Immature natural killer cell (primary cell): Measurements from ENCODE around the gene MICAL2. TPM values are rescaled to one million over a fixed set of nuclear protein-coding genes. Genes with fewer than 3 reads are reported as not detected.

Experiments
- DNase-seq, 3 donors: peaks; one replicate each; pipeline ENCODE4 v3.0.0; 2022; ENCODE audit warnings: mixed read lengths in 1 of 3
- H3K27ac Mint-ChIP-seq, 6 donors: one replicate each; pipeline ENCODE4 v1.8.0; 2020; ENCODE audit warnings: mixed read lengths in 6 of 6, mild to moderate bottlenecking in 5 of 6, inconsistent platforms in 4 of 6, moderate library complexity in 3 of 6
- H3K27me3 Mint-ChIP-seq, 3 donors: one replicate each; pipeline ENCODE4 v1.8.0; 2020 to 2021; ENCODE audit warnings: low read depth in 3 of 3, mild to moderate bottlenecking in 3 of 3, mixed read lengths in 3 of 3, moderate library complexity in 3 of 3, inconsistent platforms in 1 of 3
- H3K36me3 Mint-ChIP-seq, 3 donors: one replicate each; pipeline ENCODE4 v1.8.0; 2020; ENCODE audit warnings: mixed read lengths in 3 of 3, inconsistent platforms in 2 of 3, mild to moderate bottlenecking in 2 of 3
- H3K4me1 Mint-ChIP-seq, 2 donors: one replicate each; pipeline ENCODE4 v1.8.0; 2020; ENCODE audit warnings: inconsistent platforms in 2 of 2, mild to moderate bottlenecking in 2 of 2, mixed read lengths in 2 of 2, moderate library complexity in 1 of 2
- H3K4me3 Mint-ChIP-seq, 5 donors: one replicate each; pipeline ENCODE4 v1.8.0; 2020; ENCODE audit warnings: mild to moderate bottlenecking in 5 of 5, mixed read lengths in 5 of 5, inconsistent platforms in 3 of 5, moderate library complexity in 3 of 5
- H3K9me3 Mint-ChIP-seq, 6 donors: one replicate each; pipeline ENCODE4 v1.8.0; 2020; ENCODE audit warnings: mild to moderate bottlenecking in 6 of 6, mixed read lengths in 6 of 6, inconsistent platforms in 4 of 6, moderate library complexity in 3 of 6
- polyA plus RNA-seq, 3 donors: library from polyadenylated mRNA; unstranded; fragments of 300-500 nt; fragmentation: Illumina TruSeq; gene quantifications; one replicate each; pipeline ENCODE4 v1.2.3, GENCODE V29; 2021

MICAL2 gene
- polyA plus RNA-seq, 3 donors from 2014 or later: 7.0 to 35.0 (median 10.1) TPM

DNA sequence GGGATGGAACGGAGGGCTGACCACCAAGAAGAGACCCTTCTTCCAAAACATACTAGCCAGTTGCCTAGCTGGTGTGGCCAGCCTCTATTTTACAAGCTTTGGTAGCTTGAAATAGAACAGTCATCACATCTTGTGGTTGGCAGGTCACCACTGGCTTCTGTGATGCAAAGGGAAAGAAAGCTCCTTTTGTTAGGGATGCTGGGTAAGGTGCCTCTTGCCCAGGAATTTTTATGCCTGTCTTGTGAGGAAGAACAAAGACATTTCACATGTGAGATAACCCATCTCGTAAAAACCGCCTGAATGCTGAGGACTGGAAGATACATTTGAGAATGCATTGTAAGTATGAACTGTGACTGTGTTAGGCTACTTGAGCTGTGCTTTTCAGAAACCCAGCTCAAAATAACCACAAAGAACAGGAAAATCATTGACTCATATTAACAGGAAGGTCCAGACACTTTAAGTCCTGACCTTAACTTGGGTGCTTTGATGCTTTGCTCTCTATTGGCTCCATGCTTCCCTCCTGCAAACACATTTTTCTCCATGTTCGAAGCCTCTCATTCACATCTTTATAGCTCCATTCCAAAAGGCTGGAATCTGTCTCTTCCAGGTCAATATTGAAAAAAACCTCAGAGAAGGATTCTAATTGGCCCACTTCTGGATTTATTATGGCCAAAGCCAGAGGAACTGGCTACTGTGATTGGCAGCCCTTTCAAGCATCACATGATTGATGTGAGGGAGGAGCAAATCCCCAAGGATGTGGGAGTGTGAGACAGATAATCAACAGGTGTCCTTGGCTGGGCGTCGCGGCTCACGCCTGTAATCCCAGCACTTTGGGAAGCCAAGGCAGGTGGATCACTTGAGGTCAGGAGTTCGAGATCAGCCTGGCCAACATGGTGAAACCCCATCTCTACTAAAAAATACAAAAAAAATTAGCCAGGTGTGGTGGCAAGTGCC, 53.9 kb downstream of the MICAL2 start:
- Mint-ChIP-seq H3K27ac (peak overlapping the region in 2 of 6 donors; percentile 29 to 64), H3K4me1 (peaks cover 6 to 21% of the 10 kb centered on the region in 2 donors), H3K36me3 (peaks cover 6 to 10% (median 7%) of the 10 kb centered on the region in 3 donors), H3K4me3 (no peak overlapping the region), H3K9me3 (no peaks in the 10 kb centered on the region), H3K27me3 (peaks cover 0 to 1% (median 0%) of the 10 kb centered on the region in 3 donors)
- no peak for DNase-seq

DNA sequence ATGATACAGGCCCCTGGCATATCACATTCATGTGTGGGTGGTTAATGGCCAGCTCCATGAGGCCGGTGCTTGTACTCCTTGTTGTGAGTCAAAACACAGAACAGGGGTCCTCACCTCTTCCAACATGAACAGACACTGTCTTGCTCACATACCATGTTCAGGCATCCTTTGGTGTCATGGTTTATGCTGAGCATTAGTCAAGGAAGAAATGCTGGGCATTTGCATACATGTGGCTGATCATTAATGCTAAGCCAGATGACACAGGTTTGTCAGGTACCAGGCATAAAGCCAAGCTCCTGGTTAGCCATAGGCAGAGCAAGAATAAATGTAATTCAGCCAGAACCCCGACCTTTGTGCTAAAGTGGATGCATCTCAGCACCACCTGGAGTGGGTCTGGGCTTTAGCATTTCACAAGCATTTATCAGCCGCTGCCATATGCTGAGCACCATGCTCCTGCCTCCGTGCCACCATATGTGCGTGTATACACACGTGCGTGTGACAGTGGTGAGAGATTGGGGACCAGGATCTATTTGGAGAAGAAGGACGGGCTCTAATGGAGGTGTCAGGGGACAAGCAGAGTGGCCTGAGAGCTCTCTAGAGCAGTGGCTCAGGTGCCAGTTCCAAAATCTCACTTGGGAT, 55.0 kb downstream of the MICAL2 start:
- Mint-ChIP-seq H3K9me3 (no peaks in the 10 kb centered on the region), H3K4me1 (peaks cover 6 to 19% of the 10 kb centered on the region in 2 donors), H3K27ac (peak overlapping the region in 1 of 6 donors; percentile 17), H3K27me3 (peaks cover 0 to 1% (median 0%) of the 10 kb centered on the region in 3 donors), H3K4me3 (no peak overlapping the region), H3K36me3 (peaks cover 6 to 7% (median 7%) of the 10 kb centered on the region in 3 donors)
- DNase-seq: no peak

DNA sequence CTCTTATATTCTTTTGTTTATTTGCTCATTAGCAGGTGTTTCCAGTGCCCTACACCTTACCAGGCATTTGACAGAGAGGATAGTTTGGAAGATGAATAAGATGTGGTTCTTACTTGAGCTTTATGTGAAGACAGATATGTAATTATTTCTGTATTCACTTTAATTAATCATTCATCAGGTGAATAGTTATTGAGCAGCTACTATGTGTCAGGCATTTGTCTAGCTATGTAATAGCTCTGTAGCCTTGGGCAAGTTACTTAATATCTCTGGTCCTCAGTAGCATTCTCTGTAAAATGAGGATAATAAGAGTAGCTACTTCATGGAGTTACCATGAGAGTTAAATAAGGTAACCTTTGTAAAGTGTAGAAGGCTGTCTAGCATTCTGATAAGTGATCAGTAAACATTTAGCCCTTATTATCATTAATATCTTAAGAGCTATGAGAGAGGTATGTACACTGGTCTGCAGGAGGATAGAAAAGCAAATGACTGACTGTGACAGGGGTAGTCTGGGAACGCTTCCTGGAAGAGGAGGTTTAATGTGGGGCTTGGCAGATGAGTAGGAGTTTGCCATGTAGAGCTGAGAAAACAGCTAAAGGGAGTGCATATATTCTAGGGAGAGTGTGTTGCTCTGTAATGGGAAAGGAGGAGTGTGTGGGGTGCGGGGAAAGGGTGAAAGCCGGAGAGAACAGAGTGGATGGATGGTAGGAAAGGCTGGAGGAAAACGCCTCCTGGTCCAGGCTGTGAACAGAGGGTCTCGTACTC, 56.1 kb downstream of the MICAL2 start:
- Mint-ChIP-seq H3K27ac (peak overlapping the region in 3 of 6 donors; percentile 20 to 76 (median 76)), H3K9me3 (no peaks in the 10 kb centered on the region), H3K4me1 (peaks cover 6 to 15% of the 10 kb centered on the region in 2 donors), H3K27me3 (peaks cover 0 to 3% (median 0%) of the 10 kb centered on the region in 3 donors), H3K36me3 (peaks cover 6 to 7% (median 7%) of the 10 kb centered on the region in 3 donors), H3K4me3 (no peak overlapping the region)
- no peak for DNase-seq

DNA sequence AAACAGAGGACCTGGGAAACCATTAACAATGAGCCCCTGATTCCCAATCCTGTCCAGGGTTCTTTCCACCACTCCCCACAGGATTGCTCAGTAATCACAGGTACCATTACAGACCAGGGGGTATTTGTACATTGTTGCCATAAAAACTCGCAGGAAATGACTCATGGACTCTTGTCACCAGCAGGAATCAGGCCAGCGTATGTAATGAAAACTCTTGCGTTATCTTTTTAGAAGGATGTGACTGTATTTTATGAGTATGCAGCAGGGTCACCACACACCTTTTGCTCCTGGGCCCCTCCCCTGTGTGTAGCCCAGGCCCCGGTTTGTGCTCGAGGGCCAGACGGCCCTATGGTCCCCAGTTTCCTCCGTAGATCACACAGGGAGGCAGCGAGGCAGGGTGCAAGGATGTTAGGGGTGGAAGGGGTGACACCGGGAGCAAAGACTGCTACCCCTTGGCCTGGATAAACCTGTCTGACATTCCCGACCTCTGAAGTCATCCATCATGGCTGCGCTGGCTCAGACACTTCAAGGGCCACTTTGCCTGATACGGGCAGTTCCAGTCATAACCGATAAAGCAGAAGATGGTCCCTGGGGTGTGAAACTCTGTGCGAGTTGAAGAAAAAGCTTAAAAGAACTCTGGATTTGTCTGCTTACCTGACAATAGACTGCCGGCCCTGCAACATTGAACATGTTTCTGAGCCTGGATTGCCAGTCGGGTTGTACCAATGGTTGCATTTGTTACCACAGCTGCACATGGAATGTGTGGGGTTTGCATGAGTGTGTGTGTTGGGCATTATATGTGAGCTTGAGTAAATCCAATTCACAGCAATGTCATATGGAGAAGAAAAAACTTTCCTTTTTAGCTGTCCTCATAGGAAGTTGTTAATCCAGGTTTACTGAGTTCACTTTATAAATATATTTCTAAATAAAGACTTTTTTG, 56.9 kb downstream of the MICAL2 start:
- Mint-ChIP-seq H3K36me3 (peaks cover 6 to 7% (median 7%) of the 10 kb centered on the region in 3 donors), H3K27ac (peak overlapping the region in 4 of 6 donors; percentile 16 to 76 (median 22)), H3K9me3 (no peaks in the 10 kb centered on the region), H3K27me3 (peaks cover 0 to 3% (median 0%) of the 10 kb centered on the region in 3 donors), H3K4me3 (no peak overlapping the region), H3K4me1 (peaks cover 6 to 15% of the 10 kb centered on the region in 2 donors)
- DNase-seq: no peak

DNA sequence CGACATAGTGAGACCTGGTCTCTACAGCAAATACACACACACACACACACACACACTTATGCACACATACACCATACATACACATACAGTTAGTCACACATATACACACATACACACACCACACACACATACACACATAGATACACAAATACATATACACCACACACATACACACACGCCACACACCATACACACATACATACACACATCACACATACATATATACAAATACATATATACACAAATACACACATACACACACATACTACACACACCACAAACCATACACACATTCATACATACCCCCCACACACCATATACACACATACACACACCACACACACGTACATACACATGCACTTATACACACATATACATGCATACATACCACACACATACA, 57.7 kb downstream of the MICAL2 start:
- H3K4me3 Mint-ChIP-seq: no peak overlapping the region

DNA sequence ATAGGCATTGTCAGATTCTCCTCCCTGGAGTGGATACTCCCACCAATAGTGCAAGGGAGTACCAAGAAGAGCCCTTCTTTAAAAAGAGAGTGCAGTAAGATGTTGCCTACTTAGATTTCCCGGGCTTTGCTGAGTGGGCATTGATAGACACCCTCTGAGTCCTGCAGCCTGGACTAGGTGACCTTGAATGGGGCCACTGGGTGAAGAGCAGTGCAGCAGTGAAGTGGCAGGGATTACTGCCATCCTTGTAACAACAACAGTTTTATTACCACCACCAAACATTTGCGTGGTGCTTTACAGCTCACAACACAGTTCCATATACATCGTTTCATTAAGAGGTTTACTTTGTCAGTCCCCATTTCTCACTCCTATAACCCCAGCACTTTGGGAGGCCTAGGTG, 59.4 kb downstream of the MICAL2 start:
- Mint-ChIP-seq H3K9me3 (no peaks in the 10 kb centered on the region), H3K27me3 (peaks cover 0 to 3% (median 0%) of the 10 kb centered on the region in 3 donors), H3K27ac (peak overlapping the region in 1 of 6 donors; percentile 29), H3K36me3 (peaks cover 0 to 3% (median 0%) of the 10 kb centered on the region in 3 donors), H3K4me1 (peaks cover 11 to 22% of the 10 kb centered on the region in 2 donors), H3K4me3 (no peak overlapping the region)
- DNase-seq: no peak

More for the DNA sequence above, 57.7 kb downstream of the MICAL2 start:
- peaks cover 0 to 3% (median 0%) of the 10 kb centered on the region in 3 donors for H3K27me3 Mint-ChIP-seq
- H3K36me3 Mint-ChIP-seq: peaks cover under 1 to 7% (median 3%) of the 10 kb centered on the region in 3 donors
- peaks cover 6 to 15% of the 10 kb centered on the region in 2 donors for H3K4me1 Mint-ChIP-seq
- no peaks in the 10 kb centered on the region for H3K9me3 Mint-ChIP-seq
- DNase-seq: no peak
- peak overlapping the region in 2 of 6 donors; percentile 16 to 61 for H3K27ac Mint-ChIP-seq

DNA sequence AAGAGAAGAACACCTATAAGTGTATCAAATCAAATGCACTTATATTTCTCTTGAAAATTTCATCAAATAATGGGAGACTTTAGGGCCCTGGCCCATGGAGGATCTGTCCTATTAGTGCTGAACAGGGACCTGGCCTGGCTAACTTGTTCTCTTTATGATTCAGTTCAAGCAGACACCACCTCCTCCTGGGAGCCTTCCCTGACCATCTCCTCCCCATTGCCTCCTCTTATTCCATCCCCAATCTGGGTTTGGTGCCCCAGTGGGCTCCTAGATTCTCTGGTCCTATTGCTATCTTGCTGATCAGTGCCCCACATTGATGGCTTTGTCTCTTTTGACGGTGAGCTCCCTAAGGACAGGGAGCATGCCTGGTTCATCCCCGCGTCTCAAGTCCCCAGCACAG, 60.1 kb downstream of the MICAL2 start:
- peaks cover 0 to 3% (median 0%) of the 10 kb centered on the region in 3 donors for H3K27me3 Mint-ChIP-seq
- no peaks in the 10 kb centered on the region for H3K9me3 Mint-ChIP-seq
- peaks cover 14 to 26% of the 10 kb centered on the region in 2 donors for H3K4me1 Mint-ChIP-seq
- H3K36me3 Mint-ChIP-seq: peaks cover 0 to 3% (median 0%) of the 10 kb centered on the region in 3 donors
- H3K27ac Mint-ChIP-seq: no peak overlapping the region
- no peak for DNase-seq
- H3K4me3 Mint-ChIP-seq: no peak overlapping the region

DNA sequence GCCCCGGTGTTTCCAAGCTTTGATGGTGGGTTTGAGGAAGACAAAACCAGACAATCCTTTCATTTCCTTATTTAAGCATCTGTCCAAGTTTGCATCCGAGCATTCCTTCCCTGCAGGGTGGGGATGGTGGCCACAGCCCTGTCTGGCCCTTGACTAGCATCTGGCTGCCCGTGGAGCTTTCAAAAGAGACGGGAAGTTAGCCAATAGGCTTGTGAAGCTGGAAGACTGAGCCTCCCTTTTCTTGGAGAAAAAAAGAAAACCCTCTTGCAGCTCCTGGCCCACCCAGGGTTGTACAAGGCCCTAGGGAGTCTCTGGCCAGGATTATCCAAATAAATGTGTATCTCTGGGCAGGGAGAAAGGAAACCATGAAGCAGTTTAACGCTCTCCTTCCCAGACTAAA, 60.6 kb downstream of the MICAL2 start:
- Mint-ChIP-seq H3K27me3 (peaks cover 0 to 3% (median 0%) of the 10 kb centered on the region in 3 donors), H3K27ac (no peak overlapping the region), H3K9me3 (no peaks in the 10 kb centered on the region), H3K4me1 (peaks cover 19 to 30% of the 10 kb centered on the region in 2 donors), H3K4me3 (no peak overlapping the region), H3K36me3 (peaks cover 0 to 3% (median 0%) of the 10 kb centered on the region in 3 donors)
- no peak for DNase-seq

DNA sequence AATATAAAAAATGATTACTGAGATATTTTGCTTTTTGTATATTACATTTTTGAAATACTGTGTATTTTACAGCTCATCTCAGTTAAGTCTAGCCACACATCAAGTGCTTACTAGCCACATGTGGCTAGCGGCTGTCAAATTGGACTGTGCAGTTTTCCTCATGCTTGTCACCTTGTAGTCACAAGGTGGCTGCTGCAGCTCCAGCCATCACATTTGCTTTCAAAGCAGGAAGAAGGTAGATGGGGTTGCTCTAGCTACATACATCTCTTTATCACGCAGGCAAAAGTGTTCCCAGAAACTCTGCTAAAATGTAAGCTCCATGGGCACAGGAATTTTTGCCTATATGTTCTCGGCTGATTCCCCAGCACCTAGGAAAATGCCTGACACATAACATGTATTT, 61.5 kb downstream of the MICAL2 start:
- Mint-ChIP-seq H3K27me3 (peaks cover 0 to 3% (median 0%) of the 10 kb centered on the region in 3 donors), H3K27ac (no peak overlapping the region), H3K4me1 (peaks cover 23 to 28% of the 10 kb centered on the region in 2 donors), H3K36me3 (peaks cover 0 to 3% (median 0%) of the 10 kb centered on the region in 3 donors), H3K9me3 (no peaks in the 10 kb centered on the region), H3K4me3 (no peak overlapping the region)
- no peak for DNase-seq

DNA sequence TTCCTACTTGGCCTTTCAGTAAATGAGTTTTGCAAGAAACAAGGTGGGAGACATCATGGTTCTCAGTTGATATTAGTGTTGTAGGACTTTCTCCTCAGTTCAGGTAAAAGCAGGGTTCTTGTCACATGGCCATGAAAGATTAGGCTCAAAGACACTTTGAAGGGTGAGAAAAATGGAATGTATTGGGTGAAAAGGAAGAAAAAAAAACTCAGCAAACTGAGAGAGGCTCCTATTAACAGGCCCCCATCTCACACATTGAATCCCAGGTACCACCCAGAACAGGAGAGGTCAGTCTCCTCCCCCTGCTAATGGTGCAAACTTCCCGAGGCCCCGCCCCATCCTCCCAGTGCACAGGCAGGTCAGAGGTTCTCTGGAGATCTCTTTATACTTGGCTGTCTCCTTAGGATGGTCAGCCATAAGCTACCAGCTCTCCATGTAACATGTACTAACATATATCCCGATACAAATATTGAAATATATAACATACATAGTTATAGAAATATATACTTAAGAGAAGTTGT, 62.2 kb downstream of the MICAL2 start:
- no peak overlapping the region for H3K27ac Mint-ChIP-seq
- H3K36me3 Mint-ChIP-seq: peaks cover 0 to 3% (median 1%) of the 10 kb centered on the region in 3 donors
- H3K4me1 Mint-ChIP-seq: peaks cover 20 to 23% of the 10 kb centered on the region in 2 donors

DNA sequence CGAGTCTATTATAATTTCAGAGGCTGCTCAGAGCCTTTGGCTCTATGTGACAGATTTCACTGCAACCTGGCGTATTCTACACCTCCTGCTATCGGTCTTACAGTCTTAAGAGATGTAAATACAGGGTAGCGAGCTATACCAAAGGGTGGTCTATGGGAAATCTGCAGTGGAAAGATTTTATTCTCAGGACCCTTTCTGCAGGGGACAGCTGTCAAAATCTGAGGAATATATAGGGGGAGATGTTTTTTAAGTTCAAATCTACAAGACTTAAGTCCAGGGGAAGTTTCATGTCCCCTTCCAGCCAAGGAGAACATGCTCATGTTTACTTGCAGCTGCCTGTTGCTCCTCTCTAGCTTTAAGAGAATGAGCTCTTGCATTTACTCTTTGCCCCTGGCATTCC, 62.7 kb downstream of the MICAL2 start:
- no peak for DNase-seq
- Mint-ChIP-seq H3K36me3 (peaks cover 0 to 7% (median 4%) of the 10 kb centered on the region in 3 donors), H3K27ac (peak overlapping the region in 1 of 6 donors; percentile 2), H3K4me3 (no peak overlapping the region), H3K27me3 (peaks cover 0 to 3% (median 0%) of the 10 kb centered on the region in 3 donors), H3K4me1 (peaks cover 20 to 23% of the 10 kb centered on the region in 2 donors), H3K9me3 (no peaks in the 10 kb centered on the region)

More for the DNA sequence above, 62.2 kb downstream of the MICAL2 start:
- no peak for DNase-seq
- H3K4me3 Mint-ChIP-seq: no peak overlapping the region
- no peaks in the 10 kb centered on the region for H3K9me3 Mint-ChIP-seq
- peaks cover 0 to 3% (median 0%) of the 10 kb centered on the region in 3 donors for H3K27me3 Mint-ChIP-seq

DNA sequence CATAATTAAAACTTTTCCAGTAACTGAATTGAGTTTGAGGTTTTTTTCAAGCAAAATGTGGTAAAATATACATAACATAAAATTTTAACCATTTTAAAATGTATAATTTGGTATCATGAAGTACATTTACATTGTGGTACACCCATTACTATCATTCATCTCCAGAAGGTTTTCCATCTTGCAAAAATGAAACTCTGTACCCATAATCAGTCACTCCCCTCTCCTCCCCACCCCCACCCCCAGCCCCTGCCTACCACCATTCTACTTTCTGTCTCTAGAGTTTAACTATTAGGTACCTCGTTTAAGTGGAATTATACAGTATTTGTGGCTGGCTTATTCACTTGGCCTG, 63.7 kb downstream of the MICAL2 start:
- DNase-seq: no peak
- H3K4me1 Mint-ChIP-seq: peaks cover 22 to 23% of the 10 kb centered on the region in 2 donors
- peak overlapping the region in 1 of 6 donors; percentile 50 for H3K27ac Mint-ChIP-seq
- peaks cover 0 to 2% (median 0%) of the 10 kb centered on the region in 3 donors for H3K27me3 Mint-ChIP-seq
- no peak overlapping the region for H3K4me3 Mint-ChIP-seq
- peaks cover 0 to 11% (median 10%) of the 10 kb centered on the region in 3 donors for H3K36me3 Mint-ChIP-seq
- no peaks in the 10 kb centered on the region for H3K9me3 Mint-ChIP-seq
